ENCODE measurements around the gene FALEC. TPM values are rescaled to one million over a fixed set of nuclear protein-coding genes. Genes with fewer than 3 reads are reported as not detected.

FALEC gene
- total and polyA plus RNA-seq, 2 of the 8 experiments (the other 6 are each of a cell fraction or from before 2014, with no cell fraction given): not detected

GRCh38 chr1:150577557-150578271 lies 62.2 kb downstream of the FALEC start:
- Histone ChIP-seq H3K18ac (ENCODE audit: extremely low read depth, low read length) (no peak overlapping the region), H3K79me1 (ENCODE audit: low read depth, low read length) (peaks cover 2% of the 10 kb centered on the region; the same call in 1 of the 2 replicates), H2AFZ (ENCODE audit: low read length) (no peak overlapping the region), H4K5ac (ENCODE audit: insufficient read length, low read depth, low read length) (no peak overlapping the region), H3K4ac (replicated peaks; ENCODE audit: insufficient read length, low read depth, low read length) (no peak overlapping the region), H3K27me3 (replicated peaks in 1 of 4; ENCODE audit: control insufficient read depth in 3 of 4, extremely low read depth in 1 of 4, insufficient read depth in 3 of 4, low read length in 3 of 4) (no peaks in the 10 kb centered on the region), H2BK20ac (ENCODE audit: low read length) (no peak overlapping the region), H3K4me3 (ENCODE audit: extremely low read depth in 1 of 4, insufficient read depth in 2 of 4, low read depth in 3 of 4, low read length in 4 of 4) (peak overlapping the region; percentile 100), H3K9me3 (ENCODE audit: insufficient read depth in 2 of 2, low read depth in 1 of 2, low read length in 1 of 2) (no peaks in the 10 kb centered on the region), H3K27ac (ENCODE audit: low read depth, low read length) (peak overlapping the region; percentile 98), H2BK120ac (replicated peaks; ENCODE audit: low read depth, low read length) (no peak overlapping the region), H3K36me3 (ENCODE audit: control insufficient read depth in 2 of 4, insufficient read depth in 4 of 4, low read length in 3 of 4) (peaks cover 25 to 61% (median 39%) of the 10 kb centered on the region in 4 experiments), H3K4me1 (replicated peaks in 1 of 4; ENCODE audit: control insufficient read depth in 3 of 4, insufficient read depth in 4 of 4, low read length in 3 of 4) (peaks cover 5 to 25% (median 16%) of the 10 kb centered on the region in 4 experiments), H2BK15ac (ENCODE audit: low read length) (no peak overlapping the region), H3K23ac (ENCODE audit: insufficient read length) (no peak overlapping the region), H2AK5ac (ENCODE audit: low read depth, low read length) (peak overlapping the region; percentile 97; the same call in 1 of the 2 replicates), H3K14ac (ENCODE audit: insufficient read length) (no peak overlapping the region), H3K4me2 (ENCODE audit: insufficient read depth in 1 of 2, low read depth in 2 of 2, low read length in 2 of 2) (peak overlapping the region; percentile 72 to 78), H3K79me2 (ENCODE audit: control insufficient read depth in 1 of 2, insufficient read depth in 2 of 2, low read length in 2 of 2) (peaks cover 38 to 62% of the 10 kb centered on the region in 2 experiments), H3K56ac (replicated peaks; ENCODE audit: insufficient read length, low read depth, low read length) (peak overlapping the region; percentile 99), H2BK12ac (ENCODE audit: low read depth, low read length) (0 out of 2 replicates have a peak overlapping the region, but pooled peaks have one; percentile 99), H2BK5ac (ENCODE audit: low read depth, low read length) (peak overlapping the region; percentile 100), H3K9ac (replicated peaks in 1 of 4; ENCODE audit: extremely low read depth in 1 of 4, low read depth in 3 of 4, low read length in 3 of 4) (peak overlapping the region; percentile 99 to 100 (median 100)), H4K8ac (ENCODE audit: extremely low read depth, insufficient read depth, low read length) (no peak overlapping the region), H4K91ac (replicated peaks; ENCODE audit: insufficient read length, low read length) (no peak overlapping the region), H4K20me1 (replicated peaks in 1 of 2; ENCODE audit: control insufficient read depth in 1 of 2, insufficient read depth in 2 of 2, low read length in 2 of 2) (peaks cover 29 to 35% of the 10 kb centered on the region in 2 experiments), H3K23me2 (ENCODE audit: low read depth, low read length) (peaks cover 9% of the 10 kb centered on the region)
- ChIA-PET POLR2A (ENCODE audit: partially characterized antibody) (interaction anchor here (0.6 to 43.7 kb wide), 23 partner anchors 7 to 396 kb away, joined by 3 to 1380 read pairs (median 7); partner anchors contain the start of genes ADAMTSL4, ENSA, FALEC and TARS2), CTCF (ENCODE audit: partially characterized antibody) (interaction anchor here (0.8 to 3.5 kb wide), 5 partner anchors 9 to 41 kb away, joined by 3 to 29 read pairs (median 5); no protein-coding TSS in a partner anchor)
- 3% methylated on average over 11 of the region's 11 CpGs; no CpG with 5 or more reads in 1 of the 2 experiments for WGBS, 2 experiments (ENCODE audit: extremely low coverage in 1 of 2, insufficient coverage in 1 of 2, insufficient read length in 1 of 2, insufficient replicate concordance in 2 of 2, low coverage in 1 of 2, low lambda C conversion rate in 2 of 2, missing lambda C conversion rate in 1 of 2)
- DNase-seq (ENCODE audit: low read depth in 1 of 2, low spot score in 2 of 2) (no peak), FAIRE-seq (no peak)
- TF ChIP-seq SAP30 (IDR thresholded peaks at IDR 0.05; ENCODE audit: insufficient read depth, insufficient replicate concordance, low read length) (peak; percentile 6), SIX5 (IDR thresholded peaks at IDR 0.05; ENCODE audit: low read depth, low read length) (no peak), CHD1 (IDR thresholded peaks at IDR 0.05; ENCODE audit: low read depth, low read length) (peak; percentile 9; the same call in 1 of the 2 replicates), MAX (IDR thresholded peaks at IDR 0.05) (no peak)
